ENCODE results near the gene MTFR2.

The MTFR2 gene

GRCh38 chr6:136191606-136192312 lies 58.4 kb downstream of the MTFR2 start:
- no peaks in the 10 kb centered on the region for H3K4me1 ChIP-seq (ENCODE audit: control insufficient read depth in 5 of 5, insufficient read depth in 5 of 5, low read length in 5 of 5)
- H3K36me3 ChIP-seq (ENCODE audit: control insufficient read depth in 5 of 5, insufficient read depth in 5 of 5, low read length in 5 of 5): peaks cover 10 to 27% (median 17%) of the 10 kb centered on the region in 5 donors
- H3K9me3 ChIP-seq (ENCODE audit: control insufficient read depth in 5 of 5, low read length in 5 of 5): no peaks in the 10 kb centered on the region
- no peak overlapping the region for H3K27ac ChIP-seq (ENCODE audit: low read depth, low read length)
- no peak overlapping the region for H3K4me3 ChIP-seq (ENCODE audit: low read depth in 1 of 5, low read length in 5 of 5)
- H3K27me3 ChIP-seq (ENCODE audit: control insufficient read depth in 5 of 5, insufficient read depth in 4 of 5, low read length in 5 of 5): no peaks in the 10 kb centered on the region
- no peak overlapping the region for H3K9ac ChIP-seq (ENCODE audit: low read length in 5 of 5)

GRCh38 chr6:136189104-136189503 lies 61.0 kb downstream of the MTFR2 start:
- H3K27me3 ChIP-seq (ENCODE audit: control insufficient read depth in 5 of 5, insufficient read depth in 4 of 5, low read length in 5 of 5): no peaks in the 10 kb centered on the region
- no peak overlapping the region for H3K27ac ChIP-seq (ENCODE audit: low read depth, low read length)
- peaks cover 10 to 28% (median 17%) of the 10 kb centered on the region in 5 donors for H3K36me3 ChIP-seq (ENCODE audit: control insufficient read depth in 5 of 5, insufficient read depth in 5 of 5, low read length in 5 of 5)
- H3K9ac ChIP-seq (ENCODE audit: low read length in 5 of 5): no peak overlapping the region
- H3K9me3 ChIP-seq (ENCODE audit: control insufficient read depth in 5 of 5, low read length in 5 of 5): no peaks in the 10 kb centered on the region
- peaks cover 0 to 2% (median 0%) of the 10 kb centered on the region in 5 donors for H3K4me1 ChIP-seq (ENCODE audit: control insufficient read depth in 5 of 5, insufficient read depth in 5 of 5, low read length in 5 of 5)
- H3K4me3 ChIP-seq (ENCODE audit: low read depth in 1 of 5, low read length in 5 of 5): no peak overlapping the region

GRCh38 chr6:136188486-136188885 lies 61.6 kb downstream of the MTFR2 start:
- H3K4me1 ChIP-seq (ENCODE audit: control insufficient read depth in 5 of 5, insufficient read depth in 5 of 5, low read length in 5 of 5): peaks cover 0 to 2% (median 0%) of the 10 kb centered on the region in 5 donors
- no peaks in the 10 kb centered on the region for H3K9me3 ChIP-seq (ENCODE audit: control insufficient read depth in 5 of 5, low read length in 5 of 5)
- H3K27me3 ChIP-seq (ENCODE audit: control insufficient read depth in 5 of 5, insufficient read depth in 4 of 5, low read length in 5 of 5): no peaks in the 10 kb centered on the region
- H3K36me3 ChIP-seq (ENCODE audit: control insufficient read depth in 5 of 5, insufficient read depth in 5 of 5, low read length in 5 of 5): peaks cover 10 to 30% (median 17%) of the 10 kb centered on the region in 5 donors
- H3K4me3 ChIP-seq (ENCODE audit: low read depth in 1 of 5, low read length in 5 of 5): no peak overlapping the region
- H3K27ac ChIP-seq (ENCODE audit: low read depth, low read length): no peak overlapping the region
- H3K9ac ChIP-seq (ENCODE audit: low read length in 5 of 5): no peak overlapping the region

- Histone ChIP-seq H3K36me3 (ENCODE audit: control insufficient read depth in 5 of 5, insufficient read depth in 5 of 5, low read length in 5 of 5) (peaks cover 3 to 20% (median 8%) of the 10 kb centered on the region in 5 donors), H3K9me3 (ENCODE audit: control insufficient read depth in 5 of 5, low read length in 5 of 5) (no peaks in the 10 kb centered on the region), H3K9ac (ENCODE audit: low read length in 5 of 5) (no peak overlapping the region), H3K4me3 (ENCODE audit: low read depth in 1 of 5, low read length in 5 of 5) (no peak overlapping the region), H3K27me3 (ENCODE audit: control insufficient read depth in 5 of 5, insufficient read depth in 4 of 5, low read length in 5 of 5) (no peaks in the 10 kb centered on the region), H3K27ac (ENCODE audit: low read depth, low read length) (no peak overlapping the region), H3K4me1 (ENCODE audit: control insufficient read depth in 5 of 5, insufficient read depth in 5 of 5, low read length in 5 of 5) (peaks cover 0 to 2% (median 0%) of the 10 kb centered on the region in 5 donors)
These were observed 63.7 kb downstream of the MTFR2 start for GRCh38 chr6:136186363-136186762.

GRCh38 chr6:136184738-136185137 lies 65.4 kb downstream of the MTFR2 start:
- Histone ChIP-seq H3K4me1 (ENCODE audit: control insufficient read depth in 5 of 5, insufficient read depth in 5 of 5, low read length in 5 of 5) (peaks cover 0 to 8% (median 0%) of the 10 kb centered on the region in 5 donors), H3K9me3 (ENCODE audit: control insufficient read depth in 5 of 5, low read length in 5 of 5) (no peaks in the 10 kb centered on the region), H3K4me3 (ENCODE audit: low read depth in 1 of 5, low read length in 5 of 5) (no peak overlapping the region), H3K9ac (ENCODE audit: low read length in 5 of 5) (no peak overlapping the region), H3K36me3 (ENCODE audit: control insufficient read depth in 5 of 5, insufficient read depth in 5 of 5, low read length in 5 of 5) (peaks cover 0 to 22% (median 17%) of the 10 kb centered on the region in 5 donors), H3K27me3 (ENCODE audit: control insufficient read depth in 5 of 5, insufficient read depth in 4 of 5, low read length in 5 of 5) (no peaks in the 10 kb centered on the region), H3K27ac (ENCODE audit: low read depth, low read length) (no peak overlapping the region)

GRCh38 chr6:136181861-136182260 lies 68.2 kb downstream of the MTFR2 start:
- Histone ChIP-seq H3K36me3 (ENCODE audit: control insufficient read depth in 5 of 5, insufficient read depth in 5 of 5, low read length in 5 of 5) (peaks cover 0 to 15% (median 7%) of the 10 kb centered on the region in 5 donors), H3K4me3 (ENCODE audit: low read depth in 1 of 5, low read length in 5 of 5) (no peak overlapping the region), H3K27ac (ENCODE audit: low read depth, low read length) (no peak overlapping the region), H3K9me3 (ENCODE audit: control insufficient read depth in 5 of 5, low read length in 5 of 5) (no peaks in the 10 kb centered on the region), H3K27me3 (ENCODE audit: control insufficient read depth in 5 of 5, insufficient read depth in 4 of 5, low read length in 5 of 5) (no peaks in the 10 kb centered on the region), H3K9ac (ENCODE audit: low read length in 5 of 5) (no peak overlapping the region), H3K4me1 (ENCODE audit: control insufficient read depth in 5 of 5, insufficient read depth in 5 of 5, low read length in 5 of 5) (peaks cover 0 to 8% (median 0%) of the 10 kb centered on the region in 5 donors)

- H3K27me3 ChIP-seq (ENCODE audit: control insufficient read depth in 5 of 5, insufficient read depth in 4 of 5, low read length in 5 of 5): no peaks in the 10 kb centered on the region
- H3K36me3 ChIP-seq (ENCODE audit: control insufficient read depth in 5 of 5, insufficient read depth in 5 of 5, low read length in 5 of 5): peaks cover 0 to 15% (median 7%) of the 10 kb centered on the region in 5 donors
- H3K4me3 ChIP-seq (ENCODE audit: low read depth in 1 of 5, low read length in 5 of 5): no peak overlapping the region
- H3K9me3 ChIP-seq (ENCODE audit: control insufficient read depth in 5 of 5, low read length in 5 of 5): no peaks in the 10 kb centered on the region
- H3K4me1 ChIP-seq (ENCODE audit: control insufficient read depth in 5 of 5, insufficient read depth in 5 of 5, low read length in 5 of 5): peaks cover 0 to 7% (median 0%) of the 10 kb centered on the region in 5 donors
- H3K9ac ChIP-seq (ENCODE audit: low read length in 5 of 5): no peak overlapping the region
- no peak overlapping the region for H3K27ac ChIP-seq (ENCODE audit: low read depth, low read length)
These were observed 68.6 kb downstream of the MTFR2 start for GRCh38 chr6:136181512-136181833.

Data from subcutaneous abdominal adipose tissue (tissue), 5 donors.